ENCODE data around the gene PRAME.
"Not testable (repeated sequence)": the region's sequence is repeated elsewhere in the genome, so short reads cannot be mapped to it uniquely, and the experiment has no call there.

The PRAME gene

GRCh38 chr22:22558972-22559603 lies at the start of gene PRAME:
Gene PRAME, minus strand, starts transcription at chr22:22559265. Its CDS starts 2,433 bp downstream, at chr22:22556832.
- peak; percentile 65 for DNase-seq

- DNase-seq, result not testable (repeated sequence)
Measured at GRCh38 chr22:22608022-22608421, 49.0 kb upstream of the PRAME start.

- DNase-seq, result no peak
Measured at GRCh38 chr22:22605074-22605404, 46.0 kb upstream of the PRAME start.

- DNase-seq, result no peak
Measured at GRCh38 chr22:22604326-22605073, 45.4 kb upstream of the PRAME start.

- no peak for DNase-seq
Measured at GRCh38 chr22:22603470-22603947, 44.4 kb upstream of the PRAME start.

GRCh38 chr22:22600531-22601261 lies 41.6 kb upstream of the PRAME start:
- DNase-seq, result no peak

- no peak for DNase-seq
Measured at GRCh38 chr22:22599248-22599647, 40.2 kb upstream of the PRAME start.

- no peak for DNase-seq
Measured at GRCh38 chr22:22598144-22598543, 39.1 kb upstream of the PRAME start.

GRCh38 chr22:22595001-22595835 lies 36.2 kb upstream of the PRAME start:
- DNase-seq, result no peak

- peak; percentile 51 for DNase-seq
Measured at GRCh38 chr22:22593964-22594656, 35.0 kb upstream of the PRAME start.

GRCh38 chr22:22593250-22593649 lies 34.2 kb upstream of the PRAME start:
- no peak for DNase-seq

GRCh38 chr22:22591348-22592299 lies 32.6 kb upstream of the PRAME start:
- no peak for DNase-seq

- no peak for DNase-seq
Measured at GRCh38 chr22:22590136-22590891, 31.2 kb upstream of the PRAME start.

- no peak for DNase-seq
Measured at GRCh38 chr22:22588485-22589164, 29.6 kb upstream of the PRAME start.

GRCh38 chr22:22587577-22588188 lies 28.6 kb upstream of the PRAME start:
- DNase-seq, result no peak

GRCh38 chr22:22584722-22585121 lies 25.7 kb upstream of the PRAME start:
- DNase-seq, result no peak

GRCh38 chr22:22583030-22583429 lies 24.0 kb upstream of the PRAME start:
- no peak for DNase-seq

- not testable (repeated sequence) for DNase-seq
Measured at GRCh38 chr22:22581524-22581923, 22.5 kb upstream of the PRAME start.

All from CD4-positive, alpha-beta T cell treated with Interleukin-21 for 1 hour (primary cell).